WTC11 (cell line): ENCODE measurements around the gene SEPTIN3. TPM values are rescaled to one million over a fixed set of nuclear protein-coding genes. Genes with fewer than 3 reads are reported as not detected.

Experiments
- ATAC-seq: fragments of 200-7000 bp; cut with Tn5 transposase; 2 replicates; pipeline ENCODE4 v1.10.0; 2021; ENCODE audit warnings: mild to moderate bottlenecking, moderate library complexity
- CTCF ChIA-PET: fragments of 300-600 bp; sonication (Branson Sonifier 250); formaldehyde crosslinking; loops from one replicate; lab custom pipeline; 2021; ENCODE audit warnings: antibody characterized with exemption; lab: Charles Lee
- POLR2A ChIA-PET: fragments of 350-600 bp; sonication (Branson Sonifier 250); formaldehyde crosslinking; loops from one replicate; lab custom pipeline; 2021; ENCODE audit warnings: antibody characterized with exemption; lab: Charles Lee
- DNase-seq: peaks from one replicate; pipeline ENCODE4 v3.0.0; 2021; ENCODE audit warnings: low spot score
- H3K27ac Mint-ChIP-seq: 2 replicates; pipeline ENCODE4 v1.8.0; 2021; ENCODE audit warnings: mixed read lengths
- H3K27me3 Mint-ChIP-seq: 2 replicates; pipeline ENCODE4 v1.8.0; 2021; ENCODE audit warnings: low read depth, mild to moderate bottlenecking, moderate library complexity, mixed read lengths
- H3K36me3 Mint-ChIP-seq: 2 replicates; pipeline ENCODE4 v1.8.0; 2021; ENCODE audit warnings: mixed read lengths
- H3K4me1 Mint-ChIP-seq: 2 replicates; pipeline ENCODE4 v1.8.0; 2022; ENCODE audit warnings: mixed read lengths
- H3K4me3 Mint-ChIP-seq: 2 replicates; pipeline ENCODE4 v1.8.0; 2021; ENCODE audit warnings: mild to moderate bottlenecking, moderate library complexity, mixed read lengths
- H3K9me3 Mint-ChIP-seq: 2 replicates; pipeline ENCODE4 v1.8.0; 2021; ENCODE audit warnings: mixed read lengths
- CREM ChIP-seq: sonication (generic); formaldehyde crosslinking; IDR thresholded peaks from 2 replicates; pipeline ENCODE4 v1.8.1; 2022; ENCODE audit warnings: mild to moderate bottlenecking, missing genetic modification reagents, moderate library complexity
- CTCF ChIP-seq: fragments of 200-600 bp; IDR thresholded peaks from 2 replicates; pipeline ENCODE4 v1.8.0; 2022; ENCODE audit warnings: antibody characterized with exemption
- E2F5 ChIP-seq: sonication (generic); formaldehyde crosslinking; IDR thresholded peaks from 2 replicates; pipeline ENCODE4 v1.8.1; 2022; ENCODE audit warnings: mild to moderate bottlenecking, moderate library complexity, missing genetic modification reagents
- GABPB1 ChIP-seq: sonication (generic); formaldehyde crosslinking; IDR thresholded peaks from 2 replicates; pipeline ENCODE4 v1.8.1; 2023; ENCODE audit warnings: mild to moderate bottlenecking, missing genetic modification reagents
- HMGXB4 ChIP-seq: sonication (generic); formaldehyde crosslinking; IDR thresholded peaks from 2 replicates; pipeline ENCODE4 v1.8.1; 2023; ENCODE audit warnings: mild to moderate bottlenecking, moderate library complexity, missing genetic modification reagents
- RELA ChIP-seq: sonication (generic); formaldehyde crosslinking; IDR thresholded peaks from 2 replicates; pipeline ENCODE4 v1.8.1; 2022; ENCODE audit warnings: missing genetic modification reagents, mild to moderate bottlenecking, borderline replicate concordance
- RORB ChIP-seq: fragments of 250-450 bp; sonication (Bioruptor Pico); IDR thresholded peaks from 2 replicates; pipeline ENCODE4 v1.9.0; 2021; ENCODE audit warnings: mild to moderate bottlenecking
- SMAD4 ChIP-seq: sonication (generic); formaldehyde crosslinking; IDR thresholded peaks from 2 replicates; pipeline ENCODE4 v1.8.0; 2022; ENCODE audit warnings: mild to moderate bottlenecking, missing genetic modification reagents
- SP1 ChIP-seq: sonication (generic); formaldehyde crosslinking; conservative IDR thresholded peaks from 2 replicates; pipeline ENCODE4 v1.8.1; 2022; ENCODE audit warnings: missing genetic modification reagents
- TEAD1 ChIP-seq: sonication (generic); formaldehyde crosslinking; IDR thresholded peaks from 2 replicates; pipeline ENCODE4 v1.8.0; 2022; ENCODE audit warnings: mild to moderate bottlenecking, missing genetic modification reagents
- ZBTB21 ChIP-seq: sonication (generic); formaldehyde crosslinking; IDR thresholded peaks from 2 replicates; pipeline ENCODE4 v1.8.1; 2023; ENCODE audit warnings: mild to moderate bottlenecking, missing genetic modification reagents, borderline replicate concordance
- ZMAT4 ChIP-seq: fragments of 250-450 bp; sonication (Bioruptor Pico); IDR thresholded peaks from 2 replicates; pipeline ENCODE4 v1.9.0; 2021; ENCODE audit warnings: mild to moderate bottlenecking
- ZNF416 ChIP-seq: fragments of 250-450 bp; sonication (Bioruptor Pico); IDR thresholded peaks from 2 replicates; pipeline ENCODE4 v1.9.0; 2021; ENCODE audit warnings: mild to moderate bottlenecking, inconsistent platforms
- total RNA-seq: library from RNA; stranded (reverse); gene quantifications from 3 replicates; pipeline ENCODE4 v1.2.3, GENCODE V29; 2021
- TF ChIP-seq, protein P1 (sequence below): fragments of 250-450 bp; sonication (Bioruptor Pico); IDR thresholded peaks from 2 replicates; pipeline ENCODE4 v1.8.0; 2021; ENCODE audit warnings: mild to moderate bottlenecking
- TF ChIP-seq, protein P2 (sequence below): fragments of 250-450 bp; sonication (Bioruptor Pico); IDR thresholded peaks from 2 replicates; pipeline ENCODE4 v2.1.2; 2022; ENCODE audit warnings: mild to moderate bottlenecking, moderate library complexity
- TF ChIP-seq, protein P3 (sequence below): sonication (generic); formaldehyde crosslinking; IDR thresholded peaks from 2 replicates; pipeline ENCODE4 v1.8.1; 2022; ENCODE audit warnings: missing genetic modification reagents, borderline replicate concordance
- TF ChIP-seq, protein P4 (sequence below): sonication (generic); formaldehyde crosslinking; IDR thresholded peaks from 2 replicates; pipeline ENCODE4 v1.8.1; 2023; ENCODE audit warnings: mild to moderate bottlenecking, missing genetic modification reagents, moderate library complexity
- TF ChIP-seq, protein P5 (sequence below): fragments of 250-450 bp; sonication (Bioruptor Pico); conservative IDR thresholded peaks from 2 replicates; pipeline ENCODE4 v1.9.0; 2021; ENCODE audit warnings: mild to moderate bottlenecking

SEPTIN3 gene
- total RNA-seq, 1 experiment from 2014 or later, result 19.5 TPM

DNA sequence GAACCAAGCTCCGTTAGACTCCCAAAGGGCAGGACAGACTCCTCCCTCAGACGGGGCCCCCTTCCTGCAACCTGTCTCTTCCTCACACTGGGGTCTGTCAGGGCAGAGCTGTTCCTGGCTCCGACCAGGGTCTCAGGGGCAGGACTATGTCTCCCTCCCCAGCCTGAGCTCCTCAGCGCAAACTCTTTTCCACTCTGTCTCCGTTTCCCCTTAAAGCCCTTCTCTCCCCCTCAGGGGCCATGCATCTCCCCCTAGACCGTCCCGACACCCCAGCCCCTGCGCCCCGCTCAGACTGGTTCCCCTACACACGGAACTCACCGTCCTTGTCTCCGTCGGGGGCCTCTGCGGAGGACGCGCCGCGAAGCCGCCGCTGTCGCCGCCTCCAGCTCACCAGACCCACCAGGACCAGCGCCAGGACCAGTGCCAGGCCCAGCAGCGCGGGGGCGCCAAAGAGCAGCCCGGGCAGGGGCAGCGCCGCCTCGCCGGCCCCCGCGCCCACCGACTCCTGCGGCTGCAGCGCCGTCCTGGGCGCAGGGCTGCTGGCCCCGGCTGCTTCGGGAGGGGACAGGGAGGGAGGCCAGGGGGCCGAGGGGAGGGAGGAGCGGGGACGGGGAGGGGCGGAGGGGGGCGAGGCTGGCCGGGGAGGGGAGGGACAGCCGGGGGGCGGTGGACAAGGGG lies 43.3 kb upstream of the SEPTIN3 start:
- TF ChIP-seq CTCF (peak; percentile 85), RELA (CRISPR knock-in tag) (0 out of 2 replicates have a peak, but pooled peaks have one; percentile 4), CREM (CRISPR knock-in tag) (no peak), GABPB1 (no peak), SP1 (peak; percentile 17; the same call in 1 of the 2 replicates), HMGXB4 (CRISPR knock-in tag) (peak; percentile 79; the same call in 1 of the 2 replicates), RORB (CRISPR knock-in tag) (no peak), ZNF416 (CRISPR knock-in tag) (peak; percentile 48; the same call in 1 of the 2 replicates), SMAD4 (no peak), ZBTB21 (peak; percentile 2; the same call in 1 of the 2 replicates)
- TF ChIP-seq, protein P1, sequence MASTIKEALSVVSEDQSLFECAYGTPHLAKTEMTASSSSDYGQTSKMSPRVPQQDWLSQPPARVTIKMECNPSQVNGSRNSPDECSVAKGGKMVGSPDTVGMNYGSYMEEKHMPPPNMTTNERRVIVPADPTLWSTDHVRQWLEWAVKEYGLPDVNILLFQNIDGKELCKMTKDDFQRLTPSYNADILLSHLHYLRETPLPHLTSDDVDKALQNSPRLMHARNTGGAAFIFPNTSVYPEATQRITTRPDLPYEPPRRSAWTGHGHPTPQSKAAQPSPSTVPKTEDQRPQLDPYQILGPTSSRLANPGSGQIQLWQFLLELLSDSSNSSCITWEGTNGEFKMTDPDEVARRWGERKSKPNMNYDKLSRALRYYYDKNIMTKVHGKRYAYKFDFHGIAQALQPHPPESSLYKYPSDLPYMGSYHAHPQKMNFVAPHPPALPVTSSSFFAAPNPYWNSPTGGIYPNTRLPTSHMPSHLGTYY (CRISPR knock-in tag), result 0 out of 2 replicates have a peak, but pooled peaks have one; percentile 65
- peaks cover 87% of the 10 kb centered on the region for H3K27me3 Mint-ChIP-seq
- no peaks in the 10 kb centered on the region for H3K36me3 Mint-ChIP-seq
- ATAC-seq (peak; percentile 80), DNase-seq (peak; percentile 91)
- H3K4me3 Mint-ChIP-seq, result peak overlapping the region; percentile 67
- CTCF ChIA-PET, result interaction anchor here (0.6 to 6.8 kb wide), 56 partner anchors 8 to 506 kb away, joined by 3 to 143 read pairs (median 4); partner anchors contain the start of genes CCDC134, CENPM, MEI1 and NAGA
- POLR2A ChIA-PET, result interaction anchor here (1.3 to 1.4 kb wide), 2 partner anchors 18 to 21 kb away, joined by 3 to 6 read pairs; partner anchors contain the start of gene CENPM
- H3K27ac Mint-ChIP-seq, result no peak overlapping the region
- H3K4me1 Mint-ChIP-seq, result peaks cover 16% of the 10 kb centered on the region
- H3K9me3 Mint-ChIP-seq, result no peaks in the 10 kb centered on the region

DNA sequence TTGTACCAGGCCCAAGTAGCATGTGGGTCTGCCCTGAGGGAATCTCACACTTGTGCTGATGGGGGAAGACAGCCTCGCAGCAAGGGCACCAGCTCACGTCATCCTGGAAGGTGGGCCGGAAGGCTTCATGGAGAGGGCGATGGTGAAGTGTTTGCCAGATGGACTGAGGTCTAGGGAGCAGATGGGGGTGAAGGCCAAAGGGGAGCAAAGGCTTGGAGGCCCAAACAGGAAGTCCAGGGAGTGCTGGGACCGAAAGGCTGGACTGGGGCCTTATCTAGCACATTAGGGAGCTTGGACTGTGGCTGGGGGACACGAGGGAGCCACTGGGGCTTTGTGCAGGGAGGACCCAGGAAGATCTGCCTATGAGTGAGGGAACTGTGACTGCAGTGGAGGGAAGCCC lies 41.4 kb upstream of the SEPTIN3 start:
- Mint-ChIP-seq H3K27me3 (peaks cover 71% of the 10 kb centered on the region), H3K27ac (no peak overlapping the region), H3K9me3 (no peaks in the 10 kb centered on the region), H3K4me1 (peaks cover 15% of the 10 kb centered on the region), H3K4me3 (peak overlapping the region; percentile 64), H3K36me3 (no peaks in the 10 kb centered on the region)
- POLR2A ChIA-PET, result no interaction called here
- ATAC-seq (no peak), DNase-seq (no peak)
- CTCF ChIA-PET, result interaction anchor here (1.3 to 6.8 kb wide), 8 partner anchors 8 to 231 kb away, joined by 3 to 143 read pairs (median 8); partner anchors contain the start of genes CENPM and SMIM45
- TF ChIP-seq E2F5 (CRISPR knock-in tag) (no peak), ZMAT4 (CRISPR knock-in tag) (no peak), CTCF (no peak), TEAD1 (no peak)
- TF ChIP-seq, protein P2, sequence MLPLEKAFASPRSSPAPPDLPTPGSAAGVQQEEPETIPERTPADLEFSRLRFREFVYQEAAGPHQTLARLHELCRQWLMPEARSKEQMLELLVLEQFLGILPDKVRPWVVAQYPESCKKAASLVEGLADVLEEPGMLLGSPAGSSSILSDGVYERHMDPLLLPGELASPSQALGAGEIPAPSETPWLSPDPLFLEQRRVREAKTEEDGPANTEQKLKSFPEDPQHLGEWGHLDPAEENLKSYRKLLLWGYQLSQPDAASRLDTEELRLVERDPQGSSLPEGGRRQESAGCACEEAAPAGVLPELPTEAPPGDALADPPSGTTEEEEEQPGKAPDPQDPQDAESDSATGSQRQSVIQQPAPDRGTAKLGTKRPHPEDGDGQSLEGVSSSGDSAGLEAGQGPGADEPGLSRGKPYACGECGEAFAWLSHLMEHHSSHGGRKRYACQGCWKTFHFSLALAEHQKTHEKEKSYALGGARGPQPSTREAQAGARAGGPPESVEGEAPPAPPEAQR (CRISPR knock-in tag), result no peak
- TF ChIP-seq, protein P3, sequence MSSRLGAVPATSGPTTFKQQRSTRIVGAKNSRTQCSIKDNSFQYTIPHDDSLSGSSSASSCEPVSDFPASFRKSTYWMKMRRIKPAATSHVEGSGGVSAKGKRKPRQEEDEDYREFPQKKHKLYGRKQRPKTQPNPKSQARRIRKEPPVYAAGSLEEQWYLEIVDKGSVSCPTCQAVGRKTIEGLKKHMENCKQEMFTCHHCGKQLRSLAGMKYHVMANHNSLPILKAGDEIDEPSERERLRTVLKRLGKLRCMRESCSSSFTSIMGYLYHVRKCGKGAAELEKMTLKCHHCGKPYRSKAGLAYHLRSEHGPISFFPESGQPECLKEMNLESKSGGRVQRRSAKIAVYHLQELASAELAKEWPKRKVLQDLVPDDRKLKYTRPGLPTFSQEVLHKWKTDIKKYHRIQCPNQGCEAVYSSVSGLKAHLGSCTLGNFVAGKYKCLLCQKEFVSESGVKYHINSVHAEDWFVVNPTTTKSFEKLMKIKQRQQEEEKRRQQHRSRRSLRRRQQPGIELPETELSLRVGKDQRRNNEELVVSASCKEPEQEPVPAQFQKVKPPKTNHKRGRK, result no peak
- TF ChIP-seq, protein P4, sequence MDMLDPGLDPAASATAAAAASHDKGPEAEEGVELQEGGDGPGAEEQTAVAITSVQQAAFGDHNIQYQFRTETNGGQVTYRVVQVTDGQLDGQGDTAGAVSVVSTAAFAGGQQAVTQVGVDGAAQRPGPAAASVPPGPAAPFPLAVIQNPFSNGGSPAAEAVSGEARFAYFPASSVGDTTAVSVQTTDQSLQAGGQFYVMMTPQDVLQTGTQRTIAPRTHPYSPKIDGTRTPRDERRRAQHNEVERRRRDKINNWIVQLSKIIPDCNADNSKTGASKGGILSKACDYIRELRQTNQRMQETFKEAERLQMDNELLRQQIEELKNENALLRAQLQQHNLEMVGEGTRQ, result no peak
- TF ChIP-seq, protein P5, sequence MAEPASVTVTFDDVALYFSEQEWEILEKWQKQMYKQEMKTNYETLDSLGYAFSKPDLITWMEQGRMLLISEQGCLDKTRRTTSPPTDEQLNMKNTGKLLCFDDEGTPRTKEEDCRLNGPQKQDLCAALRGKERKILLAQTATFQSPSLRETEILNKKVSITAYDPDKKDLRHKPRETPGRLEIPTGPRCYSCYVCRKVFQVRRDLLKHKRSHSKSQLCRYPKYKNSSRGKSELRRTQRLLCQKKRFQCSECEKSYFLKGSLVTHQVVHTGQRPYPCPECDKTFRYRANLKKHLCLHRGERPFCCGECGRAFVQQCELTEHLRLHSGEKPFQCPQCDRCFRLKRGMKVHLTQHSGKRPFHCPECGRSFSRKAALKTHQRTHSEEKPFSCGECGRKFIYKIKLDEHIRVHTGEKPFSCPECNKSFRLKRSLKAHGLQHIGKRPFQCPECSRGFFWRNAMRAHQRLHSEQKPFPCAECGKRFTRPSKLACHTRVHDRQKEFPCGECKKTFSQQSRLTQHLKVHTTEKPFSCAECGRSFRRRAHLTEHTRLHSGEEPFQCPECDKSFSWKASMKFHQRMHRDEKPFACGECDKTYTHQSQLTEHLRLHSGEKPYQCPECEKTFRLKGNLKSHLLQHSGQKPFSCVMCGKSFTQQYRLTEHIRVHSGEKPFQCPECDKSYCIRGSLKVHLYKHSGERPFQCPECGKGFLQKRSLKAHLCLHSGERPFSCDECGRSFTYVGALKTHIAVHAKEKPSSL (CRISPR knock-in tag), result no peak
